ENCODE data around the gene SMURF1.

- TF ChIP-seq CTCF (IDR thresholded peaks at IDR 0.05) (no peak), POLR2A (IDR thresholded peaks at IDR 0.05) (no peak)
These were observed 150.6 kb downstream of the SMURF1 start for GRCh38 chr7:98993024-98993897.

Data from esophagus squamous epithelium (tissue), 4 donors.